Measurements from ENCODE around the gene TESK2.
"Not testable (repeated sequence)": the region's sequence is repeated elsewhere in the genome, so short reads cannot be mapped to it uniquely, and the experiment has no call there.

Gene TESK2

DNA sequence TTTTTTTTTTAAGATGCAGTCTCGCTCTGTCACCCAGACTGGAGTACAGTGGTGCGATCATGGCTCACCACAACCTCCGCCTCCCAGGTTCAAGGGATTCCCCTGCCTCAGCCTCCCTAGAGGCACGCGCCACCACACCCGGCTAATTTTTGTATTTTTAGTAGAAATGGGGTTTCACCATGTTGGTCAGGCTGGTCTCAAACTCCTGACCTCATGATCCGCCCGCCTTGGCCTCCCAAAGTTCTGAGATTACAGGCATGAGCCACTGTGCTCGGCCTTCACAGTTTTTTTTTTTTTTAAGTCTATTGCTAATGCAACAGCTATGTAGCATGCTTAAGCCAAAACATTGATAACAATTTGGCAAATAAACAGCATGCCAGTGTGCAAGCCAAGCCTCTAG, 23.6 kb downstream of the TESK2 start:
- not testable (repeated sequence) for DNase-seq

GRCh38 chr1:45465277-45465676, 25.7 kb downstream of the TESK2 start:
- DNase-seq = no peak

DNA sequence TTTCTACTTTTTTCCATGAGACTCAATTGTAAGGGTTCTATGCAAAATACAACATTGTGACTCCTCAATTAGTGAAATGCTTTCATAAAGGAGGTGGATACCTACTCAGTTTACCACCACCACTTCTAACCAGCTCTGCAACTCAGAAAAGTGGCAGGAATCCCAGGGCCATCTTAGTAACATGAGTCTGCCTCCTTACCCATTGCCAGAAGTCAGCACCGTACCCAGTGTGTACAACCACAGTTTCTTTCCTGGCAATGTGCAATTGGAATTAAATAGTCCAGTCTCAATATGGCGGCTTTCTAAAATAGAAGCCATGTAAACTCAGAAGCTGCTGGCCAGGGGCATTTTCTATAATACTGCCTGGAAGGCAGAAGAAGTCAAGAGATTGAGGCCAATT, 32.1 kb downstream of the TESK2 start:
- no peak for DNase-seq

DNA sequence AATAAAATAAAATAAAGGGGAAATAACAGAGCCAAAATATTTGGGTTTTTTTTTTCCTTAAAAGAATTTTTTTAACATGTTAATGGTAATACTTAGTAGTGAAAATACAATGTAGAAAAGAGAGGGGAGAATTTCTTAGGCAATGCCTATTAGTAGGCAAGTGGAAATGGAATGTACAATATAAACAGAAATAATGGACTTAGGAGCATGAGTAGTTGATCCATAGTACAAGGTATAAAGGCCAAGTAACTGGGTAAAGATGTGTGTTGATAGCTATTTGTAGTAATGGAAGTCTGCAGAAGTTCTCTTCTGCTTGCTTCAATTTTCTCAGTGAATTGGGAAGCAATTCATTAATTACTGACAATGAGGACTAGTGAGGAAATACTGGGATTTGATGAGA, 34.4 kb downstream of the TESK2 start:
- DNase-seq = no peak

DNA sequence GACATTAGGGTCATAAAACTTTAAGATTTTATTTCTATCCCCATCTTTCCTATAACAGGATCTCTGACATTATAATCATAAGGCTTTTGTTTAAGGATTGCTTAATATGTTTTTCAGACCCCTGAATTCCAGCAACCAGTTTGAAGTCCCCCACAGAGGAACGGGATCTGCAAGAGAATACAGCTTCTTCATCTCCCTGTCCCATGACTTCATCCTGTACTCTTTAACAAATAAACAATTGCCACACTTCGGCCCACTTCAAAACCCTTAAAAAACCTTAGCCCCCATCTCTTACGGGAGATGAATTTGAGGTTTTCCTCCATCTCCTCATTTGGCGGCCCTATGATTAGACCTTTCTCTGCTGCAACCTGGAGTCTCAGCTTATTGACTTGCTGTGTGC, 35.8 kb downstream of the TESK2 start:
- no peak for DNase-seq

DNA sequence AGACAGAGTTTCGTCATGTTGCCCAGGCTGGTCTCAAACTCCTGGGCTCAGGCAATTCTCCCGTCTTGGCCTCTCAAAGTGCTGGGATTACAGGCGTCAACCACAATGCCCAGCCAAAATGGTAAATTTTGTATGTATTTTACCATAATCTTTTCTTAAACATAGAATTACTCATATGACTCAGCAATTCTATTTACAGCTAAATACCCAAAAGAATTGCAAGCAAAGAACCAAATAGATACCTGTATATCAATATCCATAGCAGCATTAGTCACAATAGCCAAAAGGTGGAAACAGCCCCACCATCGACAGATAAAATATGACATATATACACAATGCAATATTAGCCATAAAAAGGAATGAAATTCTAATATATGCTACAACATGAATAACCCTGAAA, 36.5 kb downstream of the TESK2 start:
- no peak for DNase-seq

DNA sequence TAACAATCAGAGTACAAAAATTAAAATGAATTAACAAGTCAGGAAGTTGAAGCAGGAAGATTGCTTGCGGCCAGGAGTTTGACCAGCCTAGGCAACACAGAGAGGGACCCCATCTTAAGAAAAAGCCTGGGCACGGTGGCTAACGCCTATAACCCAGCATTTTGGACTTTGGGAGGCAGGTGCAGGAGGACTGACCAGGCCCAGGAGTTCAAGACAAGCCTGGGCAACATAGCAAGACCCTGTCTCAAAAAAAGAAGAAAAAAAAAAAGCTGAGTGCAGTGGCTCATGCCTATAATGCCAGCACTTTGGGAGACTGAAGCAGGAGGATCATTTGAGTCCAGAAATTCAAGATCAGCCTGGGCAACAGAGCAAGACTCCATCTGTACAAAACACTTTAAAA, 38.5 kb downstream of the TESK2 start:
- no peak for DNase-seq

GRCh38 chr1:45448357-45448756, 42.6 kb downstream of the TESK2 start:
- no peak for DNase-seq

GRCh38 chr1:45446950-45447672, 43.9 kb downstream of the TESK2 start:
- DNase-seq = no peak

DNA sequence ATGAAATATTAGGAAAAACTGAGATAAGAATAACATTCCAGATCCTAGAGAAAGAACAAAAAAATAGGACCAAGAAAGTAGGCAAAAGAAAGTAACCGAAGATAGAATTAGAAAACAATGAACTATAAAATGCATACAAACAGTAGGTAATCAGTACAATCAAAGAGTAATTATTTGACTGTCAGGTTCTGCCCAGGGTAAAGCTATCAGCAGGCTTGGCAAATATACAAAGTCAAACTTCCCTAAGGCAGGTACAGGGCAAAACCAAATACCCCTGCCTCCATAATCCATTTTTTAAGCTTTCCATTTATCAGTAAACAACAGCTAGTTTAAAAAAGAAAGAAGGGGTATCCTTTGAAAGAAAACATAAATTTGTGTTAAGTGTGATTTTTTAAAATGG, 44.4 kb downstream of the TESK2 start:
- no peak for DNase-seq

- DNase-seq = no peak
Observed at GRCh38 chr1:45444609-45445131, 46.3 kb downstream of the TESK2 start.

GRCh38 chr1:45443580-45444446, 47.1 kb downstream of the TESK2 start:
- no peak for DNase-seq

GRCh38 chr1:45442272-45442671, 48.7 kb downstream of the TESK2 start:
- DNase-seq = no peak

GRCh38 chr1:45437323-45437722, 53.6 kb downstream of the TESK2 start:
- DNase-seq = no peak

- DNase-seq = no peak
Observed at GRCh38 chr1:45430490-45430889, 60.5 kb downstream of the TESK2 start.

DNA sequence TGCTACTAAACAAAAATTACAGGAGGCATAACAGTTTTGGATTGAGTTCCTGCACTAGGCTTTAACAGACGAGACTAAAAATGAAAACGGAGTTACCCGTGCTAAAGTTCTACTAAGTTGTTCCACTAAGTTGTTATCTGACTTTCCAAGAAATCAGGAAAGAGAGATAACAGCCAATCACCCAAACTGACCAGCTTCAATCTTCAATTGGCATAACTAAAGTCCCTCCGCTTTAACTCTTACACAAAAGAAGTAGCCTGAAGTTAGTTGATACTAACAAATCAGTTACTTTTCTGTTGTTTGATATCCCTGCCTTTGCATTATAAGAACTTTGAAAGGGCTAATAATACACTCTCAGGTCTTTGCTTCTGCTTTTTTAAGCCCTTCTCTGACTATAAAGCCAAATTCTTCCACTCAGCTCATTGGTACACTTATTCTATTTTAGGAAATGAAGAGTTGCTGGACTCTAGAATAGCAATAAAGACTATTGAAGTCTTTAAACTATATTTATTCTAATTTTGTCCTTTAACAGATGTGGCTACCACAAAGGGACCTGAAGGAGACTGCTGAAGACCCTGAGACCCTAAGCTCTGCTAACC, 61.3 kb downstream of the TESK2 start:
- no peak for DNase-seq

DNA sequence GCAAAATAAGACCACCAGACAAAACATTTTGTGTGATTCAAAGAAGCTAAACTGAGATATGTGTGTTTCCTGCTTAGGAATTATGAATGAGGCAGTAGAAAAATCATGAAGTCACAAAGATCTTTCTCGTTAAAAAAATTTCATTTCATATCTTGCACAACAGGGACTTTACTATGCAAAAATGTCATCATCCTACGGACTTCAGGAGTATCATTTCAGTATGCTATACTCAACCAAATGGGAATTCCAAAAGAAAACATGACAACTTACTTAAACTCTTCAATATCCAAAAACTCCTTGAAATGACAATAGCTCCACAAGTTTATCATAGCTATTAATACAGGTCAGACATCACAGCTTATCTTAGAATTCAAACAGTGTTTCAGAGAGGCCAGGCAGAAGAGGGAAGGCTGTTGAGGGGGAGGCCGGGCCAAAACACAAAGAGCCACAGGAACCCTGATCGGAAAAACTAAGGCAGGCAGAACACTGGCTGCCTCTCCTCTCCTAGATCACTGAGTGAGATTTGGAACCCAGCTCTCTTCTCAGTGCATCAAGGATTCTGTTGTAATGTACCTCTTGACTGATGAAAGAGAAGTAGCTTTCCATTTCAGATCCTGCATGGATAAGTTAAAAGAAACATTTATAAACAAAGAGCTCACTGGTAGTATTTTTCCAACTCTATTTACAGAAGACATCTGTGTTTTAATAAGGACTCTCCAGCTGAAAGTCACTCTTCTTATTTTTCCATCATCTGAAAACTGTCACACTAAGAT, 66.9 kb downstream of the TESK2 start:
- DNase-seq = no peak

GRCh38 chr1:45421935-45422334, 69.0 kb downstream of the TESK2 start:
- no peak for DNase-seq

- no peak for DNase-seq
Observed at GRCh38 chr1:45414746-45415145, 76.2 kb downstream of the TESK2 start.

DNA sequence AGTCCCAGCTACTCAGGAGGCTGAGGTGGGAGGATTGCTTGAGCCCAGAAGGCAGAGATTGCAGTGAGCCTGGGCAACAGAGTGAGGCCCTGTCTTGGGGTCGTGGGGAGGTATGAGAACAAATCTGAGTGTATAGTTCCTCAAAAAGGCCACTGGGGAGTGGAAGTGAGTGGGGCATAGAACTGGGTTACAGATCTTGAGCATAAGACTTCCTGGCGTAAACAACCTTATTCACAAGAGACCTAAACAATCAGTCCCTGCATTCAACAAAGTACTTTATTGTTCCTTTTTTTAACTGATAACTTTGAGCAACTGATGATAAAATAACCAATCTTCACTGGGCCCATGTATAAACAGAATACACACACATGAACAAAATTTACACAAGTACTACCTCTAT, 78.1 kb downstream of the TESK2 start:
- no peak for DNase-seq

GRCh38 chr1:45411510-45411899, 79.5 kb downstream of the TESK2 start:
- no peak for DNase-seq

DNA sequence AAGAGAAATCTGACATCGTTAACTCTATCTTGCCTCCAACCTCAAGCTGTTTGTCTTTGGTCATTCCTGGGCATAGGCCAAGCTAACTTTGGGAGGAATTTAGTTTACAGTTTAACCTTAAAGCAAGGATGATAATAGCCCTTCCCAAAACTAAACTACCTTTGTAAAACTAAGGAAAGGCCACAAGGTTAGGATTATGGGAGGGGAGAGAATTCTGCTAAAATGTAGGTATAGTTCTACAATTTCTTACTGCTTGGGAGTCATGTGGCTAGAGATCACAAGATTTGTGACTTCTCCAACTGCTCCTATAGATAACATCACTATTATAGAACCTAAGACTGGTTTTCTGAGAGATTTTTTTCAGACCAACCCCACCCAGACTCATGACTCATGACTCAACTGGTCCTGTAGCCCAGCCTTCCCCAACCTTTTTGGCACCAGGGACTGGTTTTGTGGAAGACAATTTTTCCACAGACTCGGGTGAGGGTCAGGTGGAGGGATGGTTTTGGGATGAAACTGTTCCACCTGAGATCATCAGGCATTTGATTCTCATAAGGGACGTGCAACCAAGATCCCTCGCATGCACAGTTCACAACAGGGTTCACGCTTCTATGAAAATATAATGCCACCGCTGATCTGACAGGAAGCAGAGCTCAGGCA, 80.0 kb downstream of the TESK2 start:
- DNase-seq = no peak

Data from NCI-H1092 (cell line).